Measurements from ENCODE around the gene PACS1. TPM values are rescaled to one million over a fixed set of nuclear protein-coding genes. Genes with fewer than 3 reads are reported as not detected.

The PACS1 gene
- total RNA-seq, 1 donor from 2014 or later: 138 TPM

- TF ChIP-seq CTCF (IDR thresholded peaks at IDR 0.05): no peak
- H3K9me3 ChIP-seq: no peaks in the 10 kb centered on the region
- H3K36me3 ChIP-seq: no peaks in the 10 kb centered on the region
- peaks cover 8 to 17% of the 10 kb centered on the region in 2 donors for H3K4me1 ChIP-seq
- no peak overlapping the region for H3K4me3 ChIP-seq
- no peak overlapping the region for H3K27ac ChIP-seq
- intact Hi-C loops (cut with DNase I): no loop called here
- no peak for DNase-seq (ENCODE audit: low spot score in 2 of 2)
- H3K27me3 ChIP-seq: no peaks in the 10 kb centered on the region
Observed at GRCh38 chr11:66116576-66117361, 46.7 kb downstream of the PACS1 start.

- H3K9me3 ChIP-seq: no peaks in the 10 kb centered on the region
- peaks cover 0 to 2% of the 10 kb centered on the region in 2 donors for H3K4me1 ChIP-seq
- TF ChIP-seq CTCF (IDR thresholded peaks at IDR 0.05): no peak
- no peak overlapping the region for H3K4me3 ChIP-seq
- DNase-seq (ENCODE audit: low spot score in 2 of 2): no peak
- peak overlapping the region; percentile 39 to 44 for H3K27ac ChIP-seq
- H3K36me3 ChIP-seq: no peaks in the 10 kb centered on the region
- no peaks in the 10 kb centered on the region for H3K27me3 ChIP-seq
- intact Hi-C loops (cut with DNase I): no loop called here
Observed at GRCh38 chr11:66118847-66119246, 48.8 kb downstream of the PACS1 start.

GRCh38 chr11:66119348-66120133, 49.5 kb downstream of the PACS1 start:
- H3K36me3 ChIP-seq: no peaks in the 10 kb centered on the region
- no peak for TF ChIP-seq CTCF (IDR thresholded peaks at IDR 0.05)
- H3K4me1 ChIP-seq: peaks cover 0 to 2% of the 10 kb centered on the region in 2 donors
- H3K9me3 ChIP-seq: no peaks in the 10 kb centered on the region
- DNase-seq (ENCODE audit: low spot score in 2 of 2): no peak
- intact Hi-C loops (cut with DNase I): no loop called here
- peak overlapping the region; percentile 27 to 39 for H3K27ac ChIP-seq
- H3K27me3 ChIP-seq: no peaks in the 10 kb centered on the region
- H3K4me3 ChIP-seq: no peak overlapping the region

- Histone ChIP-seq H3K4me1 (peaks cover 0 to 6% of the 10 kb centered on the region in 2 donors), H3K4me3 (no peak overlapping the region), H3K27me3 (no peaks in the 10 kb centered on the region), H3K36me3 (no peaks in the 10 kb centered on the region), H3K27ac (no peak overlapping the region), H3K9me3 (no peaks in the 10 kb centered on the region)
- intact Hi-C loops (cut with DNase I): no loop called here
- no peak for TF ChIP-seq CTCF (IDR thresholded peaks at IDR 0.05)
- DNase-seq (ENCODE audit: low spot score in 2 of 2): no peak
Observed at GRCh38 chr11:66121466-66121865, 51.4 kb downstream of the PACS1 start.

GRCh38 chr11:66123902-66124301, 53.8 kb downstream of the PACS1 start:
- H3K27ac ChIP-seq: no peak overlapping the region
- no peak for DNase-seq (ENCODE audit: low spot score in 2 of 2)
- H3K4me3 ChIP-seq: no peak overlapping the region
- intact Hi-C loops (cut with DNase I): no loop called here
- no peaks in the 10 kb centered on the region for H3K27me3 ChIP-seq
- TF ChIP-seq CTCF (IDR thresholded peaks at IDR 0.05): no peak
- no peaks in the 10 kb centered on the region for H3K36me3 ChIP-seq
- H3K4me1 ChIP-seq: peaks cover 0 to 13% of the 10 kb centered on the region in 2 donors
- H3K9me3 ChIP-seq: no peaks in the 10 kb centered on the region
